Measurements from ENCODE around the gene ADARB2.

Gene ADARB2

GRCh38 chr10:1216574-1217236 lies 520.6 kb downstream of the ADARB2 start:
- POLR2A ChIA-PET = no interaction called here
- CTCF ChIA-PET = no interaction called here
- no peak for DNase-seq (ENCODE audit: extremely low spot score)
- TF ChIP-seq PKNOX1 (IDR thresholded peaks at IDR 0.05) (no peak), FOXA1 (IDR thresholded peaks at IDR 0.05) (no peak), HDGF (IDR thresholded peaks at IDR 0.05; ENCODE audit: borderline replicate concordance) (no peak), FOXK2 (IDR thresholded peaks at IDR 0.05) (no peak), TARDBP (IDR thresholded peaks at IDR 0.05) (no peak)

- CTCF ChIA-PET = no interaction called here
- DNase-seq (ENCODE audit: extremely low spot score) = no peak
Measured at GRCh38 chr10:1215862-1216573, 521.3 kb downstream of the ADARB2 start.

GRCh38 chr10:1214882-1215540 lies 522.3 kb downstream of the ADARB2 start:
- ChIA-PET CTCF (interaction anchor here (0.6 kb wide), 1 partner anchor 538 kb away, joined by 3 read pairs; no protein-coding TSS in a partner anchor), POLR2A (no interaction called here)
- DNase-seq (ENCODE audit: extremely low spot score) = no peak
- TF ChIP-seq FOXM1 (IDR thresholded peaks at IDR 0.05; ENCODE audit: borderline replicate concordance) = no peak
- no peak for TF ChIP-seq BHLHE40 (IDR thresholded peaks at IDR 0.05; ENCODE audit: borderline replicate concordance)
- TF ChIP-seq ZNF384 (IDR thresholded peaks at IDR 0.05) = no peak
- no peak for TF ChIP-seq NFRKB (IDR thresholded peaks at IDR 0.05)
- no peak for TF ChIP-seq SUZ12 (IDR thresholded peaks at IDR 0.05)
- TF ChIP-seq CTBP1 (IDR thresholded peaks at IDR 0.05; ENCODE audit: borderline replicate concordance) = no peak
- TF ChIP-seq LEF1 (IDR thresholded peaks at IDR 0.05; ENCODE audit: borderline replicate concordance) = no peak
- no peak for TF ChIP-seq ARNT (IDR thresholded peaks at IDR 0.05)
- no peak for TF ChIP-seq HDGF (IDR thresholded peaks at IDR 0.05; ENCODE audit: borderline replicate concordance)
- no peak for TF ChIP-seq SP1 (IDR thresholded peaks at IDR 0.05)
- TF ChIP-seq TARDBP (IDR thresholded peaks at IDR 0.05) = no peak
- TF ChIP-seq FOXA1 (IDR thresholded peaks at IDR 0.05) = no peak
- no peak for TF ChIP-seq L3MBTL2 (conservative IDR thresholded peaks at IDR 0.05)
- no peak for TF ChIP-seq PKNOX1 (IDR thresholded peaks at IDR 0.05)
- TF ChIP-seq FOXK2 (IDR thresholded peaks at IDR 0.05) = no peak
- TF ChIP-seq ELF4 (IDR thresholded peaks at IDR 0.05) = no peak

More at GRCh38 chr10:1215862-1216573, 521.3 kb downstream of the ADARB2 start:
- POLR2A ChIA-PET = no interaction called here
- TF ChIP-seq SUZ12 (IDR thresholded peaks at IDR 0.05) (no peak), BHLHE40 (IDR thresholded peaks at IDR 0.05; ENCODE audit: borderline replicate concordance) (no peak), ZNF384 (IDR thresholded peaks at IDR 0.05) (no peak), FOXM1 (IDR thresholded peaks at IDR 0.05; ENCODE audit: borderline replicate concordance) (no peak), L3MBTL2 (conservative IDR thresholded peaks at IDR 0.05) (no peak), TARDBP (IDR thresholded peaks at IDR 0.05) (no peak), HDGF (IDR thresholded peaks at IDR 0.05; ENCODE audit: borderline replicate concordance) (no peak), FOXK2 (IDR thresholded peaks at IDR 0.05) (no peak), ELF4 (IDR thresholded peaks at IDR 0.05) (no peak), FOXA1 (IDR thresholded peaks at IDR 0.05) (no peak), SP1 (IDR thresholded peaks at IDR 0.05) (no peak), ARNT (IDR thresholded peaks at IDR 0.05) (no peak), CTBP1 (IDR thresholded peaks at IDR 0.05; ENCODE audit: borderline replicate concordance) (no peak), LEF1 (IDR thresholded peaks at IDR 0.05; ENCODE audit: borderline replicate concordance) (no peak)

GRCh38 chr10:1214071-1214675 lies 523.2 kb downstream of the ADARB2 start:
- TF ChIP-seq LEF1 (IDR thresholded peaks at IDR 0.05; ENCODE audit: borderline replicate concordance) = no peak
- no peak for TF ChIP-seq CTBP1 (IDR thresholded peaks at IDR 0.05; ENCODE audit: borderline replicate concordance)
- DNase-seq (ENCODE audit: extremely low spot score) = no peak
- CTCF ChIA-PET = no interaction called here
- POLR2A ChIA-PET = no interaction called here

- ChIA-PET CTCF (no interaction called here), POLR2A (no interaction called here)
- DNase-seq (ENCODE audit: extremely low spot score) = no peak
- TF ChIP-seq L3MBTL2 (conservative IDR thresholded peaks at IDR 0.05) (no peak), PKNOX1 (IDR thresholded peaks at IDR 0.05) (no peak), FOXM1 (IDR thresholded peaks at IDR 0.05; ENCODE audit: borderline replicate concordance) (no peak), ZNF384 (IDR thresholded peaks at IDR 0.05) (no peak)
Measured at GRCh38 chr10:1213252-1214070, 523.9 kb downstream of the ADARB2 start.

Data from HEK293T (cell line).